AG04449 (cell line): ENCODE measurements around the gene CASP2.
A peak's percentile ranks its signal among the peaks of the same experiment; 100 is the strongest.

Experiments used
- CTCF ChIA-PET: fragments of 350-600 bp; formaldehyde crosslinking; extraction: SDS; loops from one replicate; lab custom pipeline; 2021; ENCODE audit warnings: antibody characterized with exemption; lab: Yijun Ruan, JAX
- POLR2A ChIA-PET: fragments of 400-600, 350-600 bp; formaldehyde crosslinking; extraction: SDS; loops from one replicate; lab custom pipeline; 2020; ENCODE audit warnings: antibody characterized with exemption, inconsistent platforms; lab: Yijun Ruan, JAX
- DNase-seq: peaks from one replicate; pipeline ENCODE4 v3.0.0-alpha.2; 2010; ENCODE audit warnings: low read depth, low spot score
- H3K4me3 ChIP-seq: 2 replicates; pipeline ENCODE4 v1.5.1; 2011; ENCODE audit warnings: low read depth, mild to moderate bottlenecking, control low read depth, low read length
- TF ChIP-seq, protein P1 (sequence below): IDR thresholded peaks from one replicate; pipeline ENCODE4 v1.5.1; 2011; ENCODE audit warnings: mild to moderate bottlenecking, moderate library complexity, low read length, control low read depth, inconsistent platforms; ENCODE audit not compliant: insufficient read depth; ENCODE audit errors: missing control alignments

CASP2 gene

DNA sequence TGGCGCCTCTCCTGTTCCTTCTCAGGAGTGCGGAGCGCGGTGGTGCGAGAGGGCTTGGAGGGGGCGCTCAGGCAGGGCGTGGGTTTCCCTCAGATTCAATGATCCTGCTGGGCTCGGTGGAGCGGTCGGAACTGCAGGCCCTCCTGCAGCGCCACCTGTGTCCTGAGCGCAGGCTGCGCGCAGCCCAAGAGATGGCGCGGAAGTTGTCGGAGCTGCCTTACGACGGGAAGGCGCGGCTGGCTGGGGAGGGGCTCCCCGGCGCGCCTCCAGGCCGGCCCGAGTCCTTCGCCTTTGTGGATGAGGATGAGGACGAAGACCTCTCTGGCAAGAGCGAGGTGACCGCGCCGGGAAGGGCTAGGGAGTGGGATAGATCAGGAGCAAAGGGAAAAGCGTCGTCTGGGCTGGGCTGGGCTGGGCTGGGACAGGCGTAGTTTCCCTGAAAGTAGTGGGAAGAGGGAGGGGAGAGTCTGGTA lies 57.3 kb downstream of the CASP2 start:
- peak overlapping the region; percentile 6; the same call in 1 of the 2 replicates for H3K4me3 ChIP-seq
- ChIA-PET CTCF (interaction anchor here (0.7 to 2.6 kb wide), 7 partner anchors 9 to 63 kb away, joined by 3 to 26 read pairs (median 4); partner anchors contain the start of gene EPHA1), POLR2A (no interaction called here)
- DNase-seq, result no peak
- TF ChIP-seq, protein P1, sequence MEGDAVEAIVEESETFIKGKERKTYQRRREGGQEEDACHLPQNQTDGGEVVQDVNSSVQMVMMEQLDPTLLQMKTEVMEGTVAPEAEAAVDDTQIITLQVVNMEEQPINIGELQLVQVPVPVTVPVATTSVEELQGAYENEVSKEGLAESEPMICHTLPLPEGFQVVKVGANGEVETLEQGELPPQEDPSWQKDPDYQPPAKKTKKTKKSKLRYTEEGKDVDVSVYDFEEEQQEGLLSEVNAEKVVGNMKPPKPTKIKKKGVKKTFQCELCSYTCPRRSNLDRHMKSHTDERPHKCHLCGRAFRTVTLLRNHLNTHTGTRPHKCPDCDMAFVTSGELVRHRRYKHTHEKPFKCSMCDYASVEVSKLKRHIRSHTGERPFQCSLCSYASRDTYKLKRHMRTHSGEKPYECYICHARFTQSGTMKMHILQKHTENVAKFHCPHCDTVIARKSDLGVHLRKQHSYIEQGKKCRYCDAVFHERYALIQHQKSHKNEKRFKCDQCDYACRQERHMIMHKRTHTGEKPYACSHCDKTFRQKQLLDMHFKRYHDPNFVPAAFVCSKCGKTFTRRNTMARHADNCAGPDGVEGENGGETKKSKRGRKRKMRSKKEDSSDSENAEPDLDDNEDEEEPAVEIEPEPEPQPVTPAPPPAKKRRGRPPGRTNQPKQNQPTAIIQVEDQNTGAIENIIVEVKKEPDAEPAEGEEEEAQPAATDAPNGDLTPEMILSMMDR, result peak; percentile 63

DNA sequence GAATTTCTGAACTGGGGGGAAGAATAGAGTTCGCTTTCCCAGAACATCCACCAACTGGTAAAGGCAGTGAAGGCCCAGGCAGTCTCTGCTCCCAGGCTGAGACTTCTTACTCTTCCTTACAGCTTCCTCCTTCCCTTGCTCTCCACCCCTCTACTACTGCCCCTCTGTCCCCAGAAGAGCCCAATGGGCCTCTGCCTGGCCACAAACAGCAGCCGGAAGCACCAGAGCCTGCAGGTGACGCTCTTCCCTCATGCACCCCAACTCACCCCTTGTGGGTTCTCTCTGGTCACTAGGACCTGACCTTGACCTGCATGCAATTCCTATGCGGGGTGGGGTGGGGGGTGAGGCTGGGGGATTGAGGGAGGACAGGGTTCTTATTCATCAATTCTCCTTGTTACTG lies 57.9 kb downstream of the CASP2 start:
- CTCF ChIA-PET, result interaction anchor here (1.2 to 2.6 kb wide), 5 partner anchors 10 to 105 kb away, joined by 3 to 26 read pairs (median 4); partner anchors contain the start of gene EPHA1
- TF ChIP-seq, protein P1, result no peak
- POLR2A ChIA-PET, result no interaction called here
- no peak for DNase-seq
- no peak overlapping the region for H3K4me3 ChIP-seq

DNA sequence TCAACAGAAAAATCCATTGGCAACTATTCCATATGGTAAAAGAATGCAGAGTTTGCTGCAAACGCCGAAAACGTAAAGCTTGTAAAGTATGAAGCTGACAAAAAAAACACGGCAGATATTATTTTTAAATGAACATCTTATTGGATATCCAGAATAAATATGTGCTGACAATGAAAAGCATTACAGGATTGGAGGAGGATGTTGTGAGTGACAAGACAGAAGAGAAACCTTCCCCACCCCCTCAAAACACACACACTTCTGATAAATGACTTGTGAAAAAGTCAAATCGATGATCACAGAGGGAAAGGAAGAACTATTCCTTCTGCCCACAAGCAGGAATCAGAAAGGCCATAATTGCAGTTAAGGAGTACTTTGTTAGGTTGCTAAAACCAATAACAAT lies 59.8 kb downstream of the CASP2 start:
- TF ChIP-seq, protein P1, result no peak
- DNase-seq, result no peak
- POLR2A ChIA-PET, result no interaction called here
- no peak overlapping the region for H3K4me3 ChIP-seq
- CTCF ChIA-PET, result interaction anchor here (0.6 to 1.5 kb wide), 3 partner anchors 10 to 108 kb away, joined by 3 to 4 read pairs (median 3); no protein-coding TSS in a partner anchor

DNA sequence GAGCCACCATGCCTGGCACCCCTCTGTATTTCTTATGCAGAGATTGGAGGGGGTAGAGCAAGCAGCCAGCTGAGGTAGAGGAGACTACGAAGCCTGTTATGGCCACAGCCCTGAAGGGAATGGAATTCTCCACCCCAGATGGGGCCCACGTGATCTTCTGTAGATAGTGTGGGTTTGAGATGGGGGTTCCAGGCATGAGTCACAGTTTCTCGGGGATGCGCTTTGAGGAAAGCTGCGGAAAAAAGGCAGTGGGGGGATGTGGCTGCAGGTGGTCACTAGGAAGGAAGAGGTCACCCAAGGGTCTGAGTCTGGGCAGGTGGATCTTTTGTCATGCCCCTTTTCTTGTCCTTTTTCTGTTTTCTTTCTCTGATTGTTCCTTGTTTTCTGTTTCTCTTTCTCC lies 62.9 kb downstream of the CASP2 start:
- POLR2A ChIA-PET, result interaction anchor here (0.9 to 1.1 kb wide), 2 partner anchors 14 to 29 kb away, joined by 3 read pairs; no protein-coding TSS in a partner anchor
- CTCF ChIA-PET, result interaction anchor here (1.3 to 1.8 kb wide), 4 partner anchors 9 to 29 kb away, joined by 3 to 5 read pairs (median 4); no protein-coding TSS in a partner anchor
- TF ChIP-seq, protein P1, result no peak

DNA sequence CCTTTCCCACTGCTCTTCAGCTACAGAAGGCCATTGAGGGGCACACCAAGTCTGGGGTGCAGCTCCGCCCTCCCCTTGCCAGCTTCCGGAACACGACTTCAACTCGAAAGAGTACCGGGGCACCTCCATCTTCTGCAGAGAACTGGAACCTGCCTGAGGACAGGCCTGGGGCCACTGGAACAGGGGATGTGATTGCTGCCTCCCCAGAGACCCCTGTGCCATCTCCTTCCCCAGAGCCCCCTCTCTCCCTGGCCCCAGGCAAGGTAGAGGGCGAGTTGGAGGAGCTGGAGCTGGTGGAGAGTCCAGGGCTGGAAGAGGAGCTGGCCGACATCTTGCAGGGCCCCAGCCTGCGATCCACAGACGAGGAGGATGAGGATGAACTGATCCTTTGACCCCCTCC lies 63.4 kb downstream of the CASP2 start:
- POLR2A ChIA-PET, result interaction anchor here (1.1 kb wide), 1 partner anchor 29 kb away, joined by 3 read pairs; no protein-coding TSS in a partner anchor
- CTCF ChIA-PET, result interaction anchor here (1.3 to 1.8 kb wide), 4 partner anchors 10 to 28 kb away, joined by 3 to 5 read pairs (median 4); no protein-coding TSS in a partner anchor
- TF ChIP-seq, protein P1, result no peak
- no peak overlapping the region for H3K4me3 ChIP-seq
- DNase-seq, result no peak

More for the DNA sequence above, 62.9 kb downstream of the CASP2 start:
- DNase-seq, result no peak
- no peak overlapping the region for H3K4me3 ChIP-seq

DNA sequence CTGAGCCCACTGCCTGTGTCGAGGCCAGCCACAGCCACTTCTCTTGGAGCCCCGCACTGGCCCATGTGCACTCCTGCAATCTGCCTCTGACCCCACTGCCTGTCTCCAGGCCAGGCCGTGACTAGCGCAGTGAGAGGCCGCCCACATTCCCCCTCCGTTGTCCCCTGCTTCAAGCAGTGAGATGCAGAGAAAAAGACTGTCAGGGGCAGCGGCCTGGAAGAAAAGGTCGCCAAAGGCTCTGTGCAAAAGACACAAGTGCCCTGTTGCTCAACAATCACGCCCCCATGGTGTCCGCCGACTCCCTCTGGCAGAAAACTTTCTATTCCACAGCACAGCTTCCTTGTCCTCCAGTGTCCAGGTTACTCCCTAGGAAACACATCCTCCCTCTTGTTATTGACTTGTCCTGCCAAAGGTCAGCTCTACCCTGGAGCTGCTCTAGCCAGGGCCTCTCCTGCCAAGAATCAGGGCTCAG lies 64.4 kb downstream of the CASP2 start:
- POLR2A ChIA-PET, result no interaction called here
- no peak for DNase-seq
- TF ChIP-seq, protein P1, result no peak
- CTCF ChIA-PET, result no interaction called here
- no peak overlapping the region for H3K4me3 ChIP-seq
